AG04450 (cell line): ENCODE data around the gene RNF217. TPM values are rescaled to one million over a fixed set of nuclear protein-coding genes. Genes with fewer than 3 reads are reported as not detected.
"Not testable (repeated sequence)": the region's sequence is repeated elsewhere in the genome, so short reads cannot be mapped to it uniquely, and the experiment has no call there.

ENCODE experiments used
- CTCF ChIA-PET: fragments of 300-600, 350-600 bp; formaldehyde crosslinking; extraction: SDS; loops from one replicate; lab custom pipeline; 2022; ENCODE audit warnings: antibody characterized with exemption, inconsistent platforms; lab: Charles Lee
- POLR2A ChIA-PET: fragments of 350-600 bp; formaldehyde crosslinking; extraction: SDS; loops from one replicate; lab custom pipeline; 2021; ENCODE audit warnings: antibody characterized with exemption, inconsistent platforms; lab: Yijun Ruan, JAX
- DNase-seq: peaks from one replicate; pipeline ENCODE4 v3.0.0-alpha.2; 2011; ENCODE audit warnings: low read depth, low spot score
- H3K27ac ChIP-seq: one replicate; pipeline ENCODE4 v1.5.1; 2012; ENCODE audit warnings: low read depth, low read length, control low read depth
- H3K27me3 ChIP-seq: one replicate; pipeline ENCODE4 v1.6.0; 2012; ENCODE audit warnings: low read length; ENCODE audit not compliant: control insufficient read depth, insufficient read depth
- H3K4me3 ChIP-seq: 2 replicates; pipeline ENCODE4 v1.5.1; 2011; ENCODE audit warnings: mild to moderate bottlenecking, low read depth, low read length, control low read depth
- H3K9me3 ChIP-seq: 2 replicates; pipeline ENCODE4 v1.5.1; 2012; ENCODE audit warnings: low read length; ENCODE audit not compliant: control insufficient read depth, insufficient read depth
- CTCF ChIP-seq: IDR thresholded peaks from 2 replicates; pipeline ENCODE4 v1.5.1; 2011; ENCODE audit warnings: low read depth, low read length, control low read depth, inconsistent platforms
- polyA plus RNA-seq: library from polyadenylated mRNA; depleted of rRNA; stranded (reverse); fragments of >200 nt; gene quantifications from 2 replicates; pipeline ENCODE4 v1.2.3, GENCODE V29; 2011

Gene RNF217
- polyA plus RNA-seq, 1 experiment: 24.6 TPM

GRCh38 chr6:125074120-125074519 lies 111.9 kb downstream of the RNF217 start:
- CTCF ChIA-PET: no interaction called here
- no peak for TF ChIP-seq CTCF

GRCh38 chr6:125075073-125075472 lies 112.8 kb downstream of the RNF217 start:
- H3K27me3 ChIP-seq, DNase-seq, H3K27ac ChIP-seq, H3K9me3 ChIP-seq, POLR2A ChIA-PET, H3K4me3 ChIP-seq, CTCF ChIA-PET: not testable (repeated sequence)

More at GRCh38 chr6:125074120-125074519, 111.9 kb downstream of the RNF217 start:
- POLR2A ChIA-PET: no interaction called here
- no peaks in the 10 kb centered on the region for H3K27me3 ChIP-seq
- DNase-seq: no peak
- H3K27ac ChIP-seq: no peak overlapping the region
- no peaks in the 10 kb centered on the region for H3K9me3 ChIP-seq
- H3K4me3 ChIP-seq: no peak overlapping the region

GRCh38 chr6:125075741-125076481 lies 113.7 kb downstream of the RNF217 start:
- Histone ChIP-seq H3K9me3 (no peaks in the 10 kb centered on the region), H3K27me3 (no peaks in the 10 kb centered on the region), H3K4me3 (no peak overlapping the region), H3K27ac (no peak overlapping the region)
- no peak for TF ChIP-seq CTCF
- CTCF ChIA-PET: interaction anchor here (1.0 kb wide), 1 partner anchor 206 kb away, joined by 3 read pairs; no protein-coding TSS in a partner anchor
- POLR2A ChIA-PET: no interaction called here
- no peak for DNase-seq

DNA sequence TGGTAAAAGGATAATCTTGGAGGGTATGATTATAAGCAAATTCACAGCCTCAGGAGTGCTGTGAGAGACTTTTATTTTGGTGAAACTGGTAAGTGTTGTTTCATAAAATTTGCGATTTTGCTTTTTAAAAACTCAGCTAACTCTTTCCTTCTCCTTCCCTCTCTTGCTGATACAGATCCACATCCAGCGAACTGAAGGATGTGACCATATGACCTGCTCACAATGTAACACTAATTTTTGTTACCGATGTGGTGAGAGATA lies 114.2 kb downstream of the RNF217 start:
- POLR2A ChIA-PET: no interaction called here
- no peak for DNase-seq
- no peak for TF ChIP-seq CTCF
- no peak overlapping the region for H3K27ac ChIP-seq
- H3K9me3 ChIP-seq: no peaks in the 10 kb centered on the region
- H3K27me3 ChIP-seq: no peaks in the 10 kb centered on the region
- CTCF ChIA-PET: interaction anchor here (1.0 kb wide), 1 partner anchor 206 kb away, joined by 3 read pairs; no protein-coding TSS in a partner anchor
- no peak overlapping the region for H3K4me3 ChIP-seq

GRCh38 chr6:125077453-125077852 lies 115.2 kb downstream of the RNF217 start:
- no peak for TF ChIP-seq CTCF
- no peak overlapping the region for H3K27ac ChIP-seq
- DNase-seq: no peak
- H3K9me3 ChIP-seq: no peaks in the 10 kb centered on the region
- no peak overlapping the region for H3K4me3 ChIP-seq
- ChIA-PET CTCF (no interaction called here), POLR2A (no interaction called here)
- no peaks in the 10 kb centered on the region for H3K27me3 ChIP-seq
